Measurements from ENCODE around the gene DAAM1. TPM values are rescaled to one million over a fixed set of nuclear protein-coding genes. Genes with fewer than 3 reads are reported as not detected.

DAAM1 gene
- 10 to 100 TPM; 10.1 to 20.2 (median 18.4) TPM for polyA plus RNA-seq

GRCh38 chr14:59188461-59189090, at the start of gene DAAM1:
DAAM1 (plus strand) TSS chr14:59188667; CDS start chr14:59263478, 74,811 bp downstream.
- WGBS, 3 donors, result 0 to 1% (median 0%) methylated on average over 43 to 44 of the region's 44 CpGs
- peak within 1 kb of the TSS; percentile 86 for H3K27ac ChIP-seq (ENCODE audit: low read depth, low read length)

- no peak overlapping the region for H3K27ac ChIP-seq (ENCODE audit: low read depth, low read length)
- WGBS, 3 donors, result 81 to 91% (median 89%) methylated on average over 5 of the region's 5 CpGs
Observed at GRCh38 chr14:59139324-59139723, 49.1 kb upstream of the DAAM1 start.

DNA sequence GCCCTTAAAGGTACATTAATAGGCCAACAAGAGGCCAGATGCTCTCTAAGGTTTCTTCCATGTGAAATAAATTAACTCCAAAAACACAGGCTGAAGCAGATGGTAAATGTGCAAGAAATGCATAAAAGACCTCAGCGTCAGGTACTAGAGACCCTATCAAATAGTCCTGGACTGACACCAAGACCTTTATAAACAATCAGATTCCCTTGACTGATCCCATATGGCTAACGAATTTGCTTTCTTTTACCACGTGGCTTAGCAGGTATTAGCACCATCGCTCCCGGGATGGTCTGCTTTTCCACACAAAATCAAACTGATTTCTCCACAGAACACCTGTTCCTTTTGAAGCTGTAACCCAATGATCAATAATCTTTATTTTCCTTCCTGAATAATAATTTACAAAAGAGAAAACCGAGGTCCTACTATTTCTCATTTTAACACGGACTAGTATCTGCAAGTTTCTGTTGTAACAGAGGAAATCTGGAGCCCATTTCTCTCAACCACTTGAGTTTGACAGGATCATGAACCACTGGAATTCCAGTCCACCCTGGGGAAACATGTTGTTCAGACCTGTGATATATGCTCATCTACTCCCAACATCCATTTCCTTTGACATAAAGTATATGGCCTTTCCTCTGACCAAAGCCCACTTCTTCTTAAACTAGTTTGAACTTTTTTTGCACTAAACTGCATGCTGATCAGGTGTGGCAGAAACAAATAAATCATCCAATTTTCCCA, 48.2 kb upstream of the DAAM1 start:
- H3K27ac ChIP-seq (ENCODE audit: low read depth, low read length), result no peak overlapping the region
- WGBS, 3 donors, result 60 to 86% (median 84%) methylated on average over 7 of the region's 7 CpGs

DNA sequence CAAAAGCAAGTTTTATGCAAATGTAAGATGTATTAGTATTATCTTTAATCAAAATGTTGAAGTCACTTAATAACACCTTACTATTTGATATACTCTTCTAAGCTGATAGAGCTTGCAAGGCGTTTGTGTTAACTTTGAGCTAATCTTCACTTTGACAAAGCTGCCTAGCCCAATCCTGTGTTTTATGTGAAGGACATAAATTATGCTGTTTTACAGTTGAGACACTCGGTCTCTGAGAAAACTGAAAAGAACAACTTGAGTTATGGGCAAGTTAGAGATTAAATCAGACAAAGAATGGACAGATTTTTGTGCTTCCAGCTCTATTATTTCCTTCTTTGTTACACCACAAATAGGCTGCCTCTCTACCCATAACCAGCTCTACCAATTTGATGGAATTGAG, 42.0 kb upstream of the DAAM1 start:
- 70 to 83% (median 81%) methylated on average over 2 of the region's 2 CpGs for WGBS, 3 donors
- no peak overlapping the region for H3K27ac ChIP-seq (ENCODE audit: low read depth, low read length)

GRCh38 chr14:59147007-59147406, 41.5 kb upstream of the DAAM1 start:
- 35 to 57% (median 50%) methylated on average over 1 of the region's 1 CpG for whole genome bisulfite sequencing, 3 donors
- H3K27ac ChIP-seq (ENCODE audit: low read depth, low read length), result no peak overlapping the region

GRCh38 chr14:59148334-59148900, 40.0 kb upstream of the DAAM1 start:
- 82 to 86% (median 85%) methylated on average over 4 of the region's 4 CpGs for WGBS, 3 donors
- no peak overlapping the region for H3K27ac ChIP-seq (ENCODE audit: low read depth, low read length)

- WGBS, 3 donors, result 84 to 89% (median 89%) methylated on average over 2 of the region's 2 CpGs
- H3K27ac ChIP-seq (ENCODE audit: low read depth, low read length), result no peak overlapping the region
Observed at GRCh38 chr14:59150990-59151389, 37.5 kb upstream of the DAAM1 start.

GRCh38 chr14:59154373-59154772, 34.1 kb upstream of the DAAM1 start:
- no peak overlapping the region for H3K27ac ChIP-seq (ENCODE audit: low read depth, low read length)

DNA sequence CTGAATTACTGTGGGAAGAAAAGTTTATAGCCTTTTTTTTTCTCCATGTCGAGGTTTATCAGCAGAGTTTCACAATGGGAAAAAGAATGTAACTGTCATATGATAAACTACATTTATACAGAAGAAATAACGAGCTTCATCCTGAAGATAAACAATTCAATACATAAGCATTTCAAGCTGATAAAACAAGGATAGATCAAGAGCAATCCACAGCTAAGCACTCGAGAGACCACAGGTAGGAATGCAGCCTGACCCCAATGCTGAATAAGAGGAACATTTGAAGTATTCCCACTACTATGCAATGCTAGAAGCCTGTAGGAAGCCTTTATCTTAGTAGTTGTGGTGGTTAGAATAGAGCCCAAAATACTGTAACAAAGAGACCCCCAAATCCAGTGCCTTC, 32.6 kb upstream of the DAAM1 start:
- WGBS, 3 donors, result 46 to 60% (median 59%) methylated on average over 3 of the region's 3 CpGs
- no peak overlapping the region for H3K27ac ChIP-seq (ENCODE audit: low read depth, low read length)

More at GRCh38 chr14:59154373-59154772, 34.1 kb upstream of the DAAM1 start:
- 78 to 92% (median 85%) methylated on average over 2 of the region's 2 CpGs for WGBS, 3 donors

DNA sequence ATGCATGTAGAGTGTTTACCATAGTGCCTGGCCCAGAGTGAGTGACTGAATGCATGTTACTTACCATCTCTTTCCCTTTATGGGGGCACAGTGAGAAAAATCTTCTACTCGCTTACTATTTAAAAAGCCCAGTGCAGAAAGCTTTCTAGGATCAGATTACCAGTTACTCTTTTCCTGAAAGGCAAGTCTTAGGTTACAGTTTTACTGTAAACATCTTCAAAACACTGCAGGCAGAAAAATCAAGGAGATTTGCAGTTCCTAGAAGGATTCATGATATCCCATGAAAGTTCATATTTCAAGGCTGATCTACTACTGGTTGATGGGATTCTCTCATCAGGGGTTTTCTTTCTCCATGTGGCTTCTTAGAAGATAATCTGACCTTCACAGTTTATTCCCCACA, 29.3 kb upstream of the DAAM1 start:
- WGBS, 3 donors, result 43 to 92% (median 80%) methylated on average over 1 of the region's 1 CpG
- no peak overlapping the region for H3K27ac ChIP-seq (ENCODE audit: low read depth, low read length)

DNA sequence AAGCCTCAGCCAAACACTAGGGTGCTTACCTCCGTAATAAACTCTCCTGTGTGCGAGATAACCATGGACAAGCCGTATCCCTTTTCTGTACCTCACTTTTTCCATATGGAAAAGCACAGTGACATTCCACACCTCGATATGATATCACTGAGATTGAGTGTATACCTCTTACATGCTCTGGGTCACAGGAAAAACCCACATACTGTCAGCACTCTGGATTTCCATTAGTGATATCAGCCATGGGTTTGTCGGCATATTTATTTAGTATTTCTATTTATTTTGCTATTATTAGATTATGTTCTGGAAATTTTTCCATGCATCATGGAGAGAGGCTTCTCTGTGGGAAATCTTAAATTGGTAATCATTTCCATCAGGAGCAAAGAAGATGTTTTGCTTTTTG, 28.0 kb upstream of the DAAM1 start:
- H3K27ac ChIP-seq (ENCODE audit: low read depth, low read length), result no peak overlapping the region
- WGBS, 3 donors, result 42 to 83% (median 80%) methylated on average over 5 of the region's 5 CpGs

DNA sequence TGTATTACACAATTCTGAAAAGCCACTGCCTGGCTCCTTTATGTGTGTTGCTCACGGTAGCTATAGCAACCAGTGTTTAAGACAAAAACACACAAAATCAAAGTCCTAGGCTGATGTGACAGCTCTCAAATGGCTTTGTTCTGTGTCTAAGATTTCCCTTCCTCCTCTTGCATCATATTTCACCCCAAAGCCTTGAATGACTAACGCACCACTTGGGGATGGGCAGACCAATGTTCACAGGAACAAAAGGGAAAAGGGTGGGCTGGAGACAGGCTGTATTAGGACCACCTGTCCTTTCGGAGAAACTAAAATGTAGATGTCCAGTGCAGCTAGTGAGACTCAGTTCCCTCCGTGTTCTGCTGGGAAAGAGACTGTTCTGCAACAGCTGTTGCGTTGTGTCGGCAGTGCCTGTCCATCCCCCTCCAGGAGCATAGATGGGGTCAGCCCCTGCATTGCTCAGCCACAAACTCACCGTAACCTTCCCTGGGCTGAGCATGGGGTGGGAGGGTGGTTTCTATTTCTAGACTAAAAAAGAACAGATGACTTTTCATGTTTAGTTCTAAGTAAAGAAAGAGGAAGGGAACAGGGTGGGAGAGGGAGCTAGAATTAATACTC, 26.8 kb upstream of the DAAM1 start:
- no peak overlapping the region for H3K27ac ChIP-seq (ENCODE audit: low read depth, low read length)
- WGBS, 3 donors, result 38 to 49% (median 47%) methylated on average over 7 of the region's 7 CpGs

DNA sequence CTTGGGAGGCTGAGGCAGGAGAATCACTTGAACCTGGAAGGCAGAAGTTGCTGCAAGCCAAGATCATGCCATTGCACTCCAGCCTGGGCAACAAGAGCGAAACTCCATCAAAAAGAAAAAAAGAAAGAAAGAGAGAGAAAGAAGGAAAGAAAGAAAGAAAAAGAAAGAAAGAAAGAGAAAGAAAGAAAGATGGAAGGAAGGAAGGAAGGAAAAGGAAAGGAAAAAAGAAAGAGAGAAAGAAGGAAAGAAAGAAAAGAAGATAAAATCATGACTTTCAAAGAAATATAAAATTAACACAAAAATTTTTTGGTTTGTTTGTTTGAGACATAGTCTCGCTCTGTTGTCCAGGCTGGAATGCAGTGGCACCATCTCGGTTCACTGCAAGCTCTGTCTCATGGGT, 22.2 kb upstream of the DAAM1 start:
- no peak overlapping the region for H3K27ac ChIP-seq (ENCODE audit: low read depth, low read length)
- 92 to 95% (median 93%) methylated on average over 3 of the region's 3 CpGs for WGBS, 3 donors

- 73 to 85% (median 76%) methylated on average over 3 of the region's 3 CpGs for WGBS, 3 donors
- H3K27ac ChIP-seq (ENCODE audit: low read depth, low read length), result no peak overlapping the region
Observed at GRCh38 chr14:59175404-59175803, 13.1 kb upstream of the DAAM1 start.

DNA sequence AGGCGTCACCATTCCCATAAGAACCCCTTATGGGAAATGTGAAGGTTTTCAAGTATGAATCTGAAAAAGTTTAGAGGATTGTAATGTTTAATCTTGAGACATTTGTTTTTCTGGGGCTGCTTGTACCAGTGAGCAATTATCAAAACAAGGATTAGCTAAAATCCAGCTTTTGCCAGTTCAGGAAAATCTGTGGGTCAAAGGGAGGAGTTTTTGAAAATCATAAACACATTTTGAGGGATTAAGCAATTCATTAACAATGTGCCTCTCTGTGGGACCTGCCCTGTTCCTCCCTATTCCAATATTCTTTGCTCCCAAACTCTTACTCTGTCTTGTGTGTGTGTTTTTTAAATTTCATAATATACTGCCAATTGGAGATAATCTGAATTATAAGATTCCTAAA, 11.7 kb upstream of the DAAM1 start:
- no peak overlapping the region for H3K27ac ChIP-seq (ENCODE audit: low read depth, low read length)

GRCh38 chr14:59177262-59177661, 11.2 kb upstream of the DAAM1 start:
- H3K27ac ChIP-seq (ENCODE audit: low read depth, low read length), result no peak overlapping the region
- 84 to 94% (median 89%) methylated on average over 2 of the region's 2 CpGs for WGBS, 3 donors

More for the DNA sequence above, 11.7 kb upstream of the DAAM1 start:
- WGBS, 3 donors, result 66 to 88% (median 87%) methylated on average over 1 of the region's 1 CpG

GRCh38 chr14:59181791-59182190, 6.7 kb upstream of the DAAM1 start:
- no peak overlapping the region for H3K27ac ChIP-seq (ENCODE audit: low read depth, low read length)
- WGBS, 3 donors, result 96 to 100% (median 98%) methylated on average over 1 of the region's 1 CpG

GRCh38 chr14:59182641-59183040, 5.8 kb upstream of the DAAM1 start:
- WGBS, 3 donors, result 73 to 93% (median 87%) methylated on average over 5 of the region's 5 CpGs

DNA sequence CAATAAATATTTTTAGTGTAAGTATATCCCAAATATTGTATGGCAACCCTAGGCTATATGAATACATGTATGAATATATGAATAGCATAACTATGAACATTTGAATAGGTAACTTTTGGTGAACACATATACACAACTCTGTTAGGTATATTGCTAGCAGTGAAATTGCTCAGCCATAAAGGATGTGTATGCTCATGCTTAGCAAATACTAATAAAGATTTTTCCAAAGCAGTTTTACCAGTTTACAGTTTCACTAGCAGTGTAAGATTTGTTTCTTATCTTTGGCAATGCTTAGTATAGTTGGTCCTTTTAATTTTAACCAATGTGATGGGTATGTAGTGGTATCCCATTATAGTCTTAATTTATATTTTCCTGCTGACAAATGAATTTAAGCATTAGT, 5.3 kb upstream of the DAAM1 start:
- no peak overlapping the region for H3K27ac ChIP-seq (ENCODE audit: low read depth, low read length)

More at GRCh38 chr14:59182641-59183040, 5.8 kb upstream of the DAAM1 start:
- no peak overlapping the region for H3K27ac ChIP-seq (ENCODE audit: low read depth, low read length)

Data from adipose tissue (tissue), 3 donors.